HUES64 (cell line): Measurements from ENCODE around the gene SRSF3.
"Not testable (repeated sequence)": the region's sequence is repeated elsewhere in the genome, so short reads cannot be mapped to it uniquely, and the experiment has no call there.

ENCODE experiments used
- H3K27ac ChIP-seq: 2 replicates; pipeline ENCODE4 v1.7.0; 2013; ENCODE audit warnings: low read depth, low read length, inconsistent platforms
- H3K27me3 ChIP-seq: 2 replicates; pipeline ENCODE4 v1.6.1; 2013; ENCODE audit warnings: mild to moderate bottlenecking, low read length; ENCODE audit not compliant: insufficient read depth
- H3K36me3 ChIP-seq: 2 replicates; pipeline ENCODE4 v1.6.1; 2013; ENCODE audit warnings: mild to moderate bottlenecking, low read length; ENCODE audit not compliant: insufficient read depth
- H3K4me1 ChIP-seq: 2 replicates; pipeline ENCODE4 v1.6.1; 2013; ENCODE audit warnings: mild to moderate bottlenecking, low read length, moderate library complexity; ENCODE audit not compliant: insufficient read depth
- H3K4me3 ChIP-seq: 2 replicates; pipeline ENCODE4 v1.5.1; 2013; ENCODE audit warnings: mild to moderate bottlenecking, low read length, moderate library complexity
- H3K9ac ChIP-seq: 2 replicates; pipeline ENCODE4 v1.6.1; 2013; ENCODE audit warnings: mild to moderate bottlenecking, low read depth, low read length
- H3K9me3 ChIP-seq: 2 replicates; pipeline ENCODE4 v1.6.1; 2013; ENCODE audit warnings: low read depth, low read length; ENCODE audit not compliant: insufficient read depth
- WGBS: fragments of 150-250, 120-280 bp; methylation state at CpG from one replicate; pipeline ENCODE4 v1.1.7; 2013; ENCODE audit warnings: missing lambda C conversion rate; 5-methylcytosine and 5-hydroxymethylcytosine counted together

The SRSF3 gene

GRCh38 chr6:36559011-36559793 is 35.0 kb upstream of the SRSF3 start:
- H3K36me3 ChIP-seq, result no peaks in the 10 kb centered on the region
- H3K9me3 ChIP-seq, result no peaks in the 10 kb centered on the region
- H3K4me1 ChIP-seq, result peaks cover 3% of the 10 kb centered on the region; the same call in 1 of the 2 replicates
- no peak overlapping the region for H3K9ac ChIP-seq
- 90% methylated on average over 6 of the region's 7 CpGs for WGBS
- no peaks in the 10 kb centered on the region for H3K27me3 ChIP-seq
- no peak overlapping the region for H3K4me3 ChIP-seq
- H3K27ac ChIP-seq, result no peak overlapping the region

- Histone ChIP-seq H3K9me3 (no peaks in the 10 kb centered on the region), H3K4me1 (peaks cover 3% of the 10 kb centered on the region; the same call in 1 of the 2 replicates), H3K27ac (no peak overlapping the region), H3K36me3 (no peaks in the 10 kb centered on the region), H3K27me3 (no peaks in the 10 kb centered on the region), H3K4me3 (no peak overlapping the region), H3K9ac (no peak overlapping the region)
- 94% methylated on average over 4 of the region's 4 CpGs for WGBS
These were observed 33.3 kb upstream of the SRSF3 start for GRCh38 chr6:36560822-36561221.

- Histone ChIP-seq H3K4me1 (peaks cover 3% of the 10 kb centered on the region; the same call in 1 of the 2 replicates), H3K27ac (no peak overlapping the region), H3K4me3 (no peak overlapping the region), H3K9ac (no peak overlapping the region), H3K9me3 (no peaks in the 10 kb centered on the region), H3K36me3 (no peaks in the 10 kb centered on the region), H3K27me3 (no peaks in the 10 kb centered on the region)
- WGBS, result 61% methylated on average over 3 of the region's 3 CpGs
These were observed 30.8 kb upstream of the SRSF3 start for GRCh38 chr6:36563237-36563927.

- no peak overlapping the region for H3K4me3 ChIP-seq
- H3K4me1 ChIP-seq, result peaks cover 3% of the 10 kb centered on the region; the same call in 1 of the 2 replicates
- no peaks in the 10 kb centered on the region for H3K9me3 ChIP-seq
- WGBS, result 98% methylated on average over 3 of the region's 4 CpGs
- no peaks in the 10 kb centered on the region for H3K27me3 ChIP-seq
- H3K27ac ChIP-seq, result no peak overlapping the region
- no peaks in the 10 kb centered on the region for H3K36me3 ChIP-seq
- H3K9ac ChIP-seq, result no peak overlapping the region
These were observed 30.3 kb upstream of the SRSF3 start for GRCh38 chr6:36563928-36564284.

- peaks cover 3% of the 10 kb centered on the region; the same call in 1 of the 2 replicates for H3K4me1 ChIP-seq
- 95% methylated on average over 7 of the region's 8 CpGs for WGBS
- no peaks in the 10 kb centered on the region for H3K36me3 ChIP-seq
- H3K9me3 ChIP-seq, result no peaks in the 10 kb centered on the region
- H3K27me3 ChIP-seq, result no peaks in the 10 kb centered on the region
- H3K4me3 ChIP-seq, result no peak overlapping the region
- no peak overlapping the region for H3K9ac ChIP-seq
- no peak overlapping the region for H3K27ac ChIP-seq
These were observed 27.7 kb upstream of the SRSF3 start for GRCh38 chr6:36566418-36566905.

- Histone ChIP-seq H3K27ac (no peak overlapping the region), H3K4me3 (no peak overlapping the region), H3K36me3 (no peaks in the 10 kb centered on the region), H3K9ac (no peak overlapping the region), H3K4me1 (no peaks in the 10 kb centered on the region), H3K9me3 (no peaks in the 10 kb centered on the region), H3K27me3 (no peaks in the 10 kb centered on the region)
- 96% methylated on average over 2 of the region's 2 CpGs for whole genome bisulfite sequencing
These were observed 23.9 kb upstream of the SRSF3 start for GRCh38 chr6:36570264-36570663.

- no peak overlapping the region for H3K4me3 ChIP-seq
- WGBS, result 83% methylated on average over 3 of the region's 4 CpGs
These were observed 22.8 kb upstream of the SRSF3 start for GRCh38 chr6:36571122-36572043.

DNA sequence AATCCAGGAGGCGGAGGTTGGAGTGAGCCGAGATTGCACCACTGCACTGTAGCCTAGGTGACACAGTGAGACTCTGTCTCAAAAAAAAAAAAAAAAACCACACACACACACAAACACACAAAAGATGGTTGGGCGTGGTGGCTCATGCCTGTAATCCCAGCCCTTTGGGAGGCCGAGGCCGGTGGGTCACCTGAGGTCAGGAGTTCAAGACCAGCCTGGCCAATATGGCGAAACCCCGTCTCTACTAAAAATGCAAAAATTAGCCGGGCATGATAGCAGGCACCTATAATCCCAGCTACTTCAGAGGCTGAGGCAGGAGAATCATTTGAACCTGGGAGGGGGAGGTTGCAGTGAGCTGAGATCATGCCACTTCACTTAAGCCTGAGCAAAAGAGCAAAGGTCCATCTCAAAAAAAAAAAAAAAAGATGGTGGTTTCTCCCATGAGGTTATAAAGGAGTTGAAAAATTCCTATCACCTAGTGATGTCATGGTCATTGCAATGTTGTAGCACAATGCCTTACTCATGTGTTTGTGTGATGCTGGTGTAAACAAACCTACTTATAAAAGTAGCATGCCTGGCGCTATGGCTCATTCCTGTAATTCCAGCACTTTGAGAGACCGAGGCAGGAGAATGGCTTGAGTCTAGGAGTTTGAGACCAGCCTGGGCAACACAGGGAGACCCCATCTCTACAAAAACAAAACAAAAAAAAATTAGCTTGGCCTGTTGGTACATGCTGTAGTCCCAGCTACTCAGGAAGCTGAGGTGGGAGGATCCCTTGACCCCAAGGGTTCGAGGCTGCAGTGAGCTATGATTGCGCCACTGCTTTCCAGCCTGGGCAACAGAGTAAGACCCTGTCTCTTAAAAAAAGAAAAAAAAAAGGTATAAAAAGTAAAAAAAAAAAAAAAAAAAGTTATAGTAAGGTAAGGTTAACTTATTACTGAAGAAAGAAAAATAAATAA is 21.5 kb upstream of the SRSF3 start:
- H3K27me3 ChIP-seq, H3K4me1 ChIP-seq, H3K4me3 ChIP-seq, H3K9me3 ChIP-seq, H3K27ac ChIP-seq, H3K36me3 ChIP-seq, H3K9ac ChIP-seq: not testable (repeated sequence)
- WGBS, result 94% methylated on average over 12 of the region's 12 CpGs

More at GRCh38 chr6:36571122-36572043, 22.8 kb upstream of the SRSF3 start:
- Histone ChIP-seq H3K36me3 (no peaks in the 10 kb centered on the region), H3K9ac (no peak overlapping the region), H3K9me3 (no peaks in the 10 kb centered on the region), H3K27ac (no peak overlapping the region), H3K27me3 (no peaks in the 10 kb centered on the region), H3K4me1 (no peaks in the 10 kb centered on the region)

DNA sequence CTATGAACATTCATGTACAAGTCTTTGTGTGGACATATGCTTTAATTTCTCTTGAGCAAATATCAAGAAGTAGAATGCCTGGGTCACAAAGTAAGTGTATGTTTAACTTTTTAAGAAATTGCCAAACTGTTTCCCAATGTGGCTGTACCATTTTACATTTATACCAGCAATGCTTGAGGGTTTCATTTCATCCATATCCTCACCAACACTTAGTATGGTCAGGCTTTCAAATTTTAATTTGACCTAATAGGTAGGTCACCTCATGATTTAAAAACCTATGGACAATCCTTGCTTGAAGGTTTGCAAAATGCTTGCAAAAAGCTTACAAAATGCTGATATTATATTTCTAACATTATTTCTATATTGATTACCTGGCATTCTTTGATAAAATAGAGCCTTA is 19.5 kb upstream of the SRSF3 start:
- H3K9ac ChIP-seq, result no peak overlapping the region
- no peaks in the 10 kb centered on the region for H3K27me3 ChIP-seq
- H3K4me3 ChIP-seq, result no peak overlapping the region
- H3K4me1 ChIP-seq, result 0 out of 2 replicates have a peak, but pooled peaks cover 3% of the 10 kb centered on the region
- no peak overlapping the region for H3K27ac ChIP-seq
- H3K9me3 ChIP-seq, result no peaks in the 10 kb centered on the region
- no peaks in the 10 kb centered on the region for H3K36me3 ChIP-seq

DNA sequence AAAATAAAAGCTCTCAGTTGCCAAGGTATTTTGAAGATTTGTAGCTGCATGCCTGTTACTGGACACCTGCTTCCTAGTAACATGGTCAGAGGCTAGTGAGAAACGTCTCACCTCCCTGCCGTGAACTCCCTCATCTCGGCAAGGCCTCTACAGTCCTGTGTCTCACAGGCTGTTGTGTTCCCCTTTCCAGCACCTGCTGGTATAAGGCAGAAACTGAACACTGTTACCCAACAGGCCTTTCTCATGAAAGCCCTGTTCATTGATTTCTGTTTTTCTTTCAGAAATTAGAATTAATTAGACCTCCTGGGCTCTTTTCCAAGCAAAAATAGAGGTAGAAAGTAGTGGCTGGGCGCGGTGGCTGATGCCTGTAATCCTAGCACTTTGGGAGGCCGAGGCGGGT is 17.6 kb upstream of the SRSF3 start:
- Histone ChIP-seq H3K9me3 (no peaks in the 10 kb centered on the region), H3K4me1 (0 out of 2 replicates have a peak, but pooled peaks cover 7% of the 10 kb centered on the region), H3K27me3 (no peaks in the 10 kb centered on the region), H3K36me3 (no peaks in the 10 kb centered on the region), H3K27ac (no peak overlapping the region), H3K9ac (no peak overlapping the region), H3K4me3 (no peak overlapping the region)
- 93% methylated on average over 7 of the region's 7 CpGs for WGBS
